Spleen (tissue), 7 donors: ENCODE measurements around the gene ZNF217.

ENCODE experiments used
- POLR2A ChIP-seq, 3 donors: fragments of 450-650 bp; IDR thresholded peaks; one replicate each; pipeline ENCODE4 v1.5.1; 2017; ENCODE audit warnings: antibody characterized with exemption in 3 of 3, mild to moderate bottlenecking in 1 of 3
- TF ChIP-seq, protein P1 (sequence below), 11 experiments: fragments of 200-600 bp in 7 of 11; fragments of 450-650 bp in 4 of 11; sonication (generic) in 4 of 11; IDR thresholded peaks in 8 of 11; conservative IDR thresholded peaks in 3 of 11; 1 replicate in 7 of 11; 2 replicates in 4 of 11; pipeline versions ENCODE4 v1.4.0 to v1.8.0; 2016 to 2021; ENCODE audit warnings: antibody characterized with exemption in 11 of 11, inconsistent platforms in 4 of 11, mild to moderate bottlenecking in 1 of 11
- donor health status: DM: no; HTN: no; CAD: no; lungs with moderate emphysema.
- donor health status: DM: no; HTN: no; CAD: no.
- donor health status: DM: no; HTN: no; CAD: no.

DNA sequence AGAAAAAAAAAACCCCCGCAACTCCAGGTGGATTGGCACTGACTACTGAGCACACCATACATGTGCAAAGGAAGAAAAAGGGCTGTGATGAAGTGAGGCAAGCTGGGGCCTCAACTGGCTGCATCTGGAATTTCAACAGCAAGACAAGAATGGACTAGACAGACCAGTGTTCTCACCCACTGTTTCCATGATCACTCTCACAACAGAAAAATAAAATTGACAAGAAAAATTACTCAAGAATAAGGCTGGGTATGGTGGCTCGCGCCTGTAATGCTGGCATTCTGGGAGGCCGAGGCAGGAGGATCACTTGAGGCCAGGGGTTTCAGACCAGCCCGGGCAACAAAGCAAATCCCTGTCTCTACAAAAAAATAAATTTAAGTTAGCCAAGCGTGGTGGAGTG is 18.8 kb downstream of the ZNF217 start:
- TF ChIP-seq, protein P1, sequence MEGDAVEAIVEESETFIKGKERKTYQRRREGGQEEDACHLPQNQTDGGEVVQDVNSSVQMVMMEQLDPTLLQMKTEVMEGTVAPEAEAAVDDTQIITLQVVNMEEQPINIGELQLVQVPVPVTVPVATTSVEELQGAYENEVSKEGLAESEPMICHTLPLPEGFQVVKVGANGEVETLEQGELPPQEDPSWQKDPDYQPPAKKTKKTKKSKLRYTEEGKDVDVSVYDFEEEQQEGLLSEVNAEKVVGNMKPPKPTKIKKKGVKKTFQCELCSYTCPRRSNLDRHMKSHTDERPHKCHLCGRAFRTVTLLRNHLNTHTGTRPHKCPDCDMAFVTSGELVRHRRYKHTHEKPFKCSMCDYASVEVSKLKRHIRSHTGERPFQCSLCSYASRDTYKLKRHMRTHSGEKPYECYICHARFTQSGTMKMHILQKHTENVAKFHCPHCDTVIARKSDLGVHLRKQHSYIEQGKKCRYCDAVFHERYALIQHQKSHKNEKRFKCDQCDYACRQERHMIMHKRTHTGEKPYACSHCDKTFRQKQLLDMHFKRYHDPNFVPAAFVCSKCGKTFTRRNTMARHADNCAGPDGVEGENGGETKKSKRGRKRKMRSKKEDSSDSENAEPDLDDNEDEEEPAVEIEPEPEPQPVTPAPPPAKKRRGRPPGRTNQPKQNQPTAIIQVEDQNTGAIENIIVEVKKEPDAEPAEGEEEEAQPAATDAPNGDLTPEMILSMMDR (IDR thresholded peaks at IDR 0.05 in 8 of 11, conservative IDR thresholded peaks at IDR 0.05 in 3 of 11) = no peak
- no peak for TF ChIP-seq POLR2A (IDR thresholded peaks at IDR 0.05)
